Measurements from ENCODE around the gene RGS7. TPM values are rescaled to one million over a fixed set of nuclear protein-coding genes. Genes with fewer than 3 reads are reported as not detected.
"Not testable (repeated sequence)": the region's sequence is repeated elsewhere in the genome, so short reads cannot be mapped to it uniquely, and the experiment has no call there.

Gene RGS7
- total RNA-seq, 2 experiments from 2014 or later = not detected

DNA sequence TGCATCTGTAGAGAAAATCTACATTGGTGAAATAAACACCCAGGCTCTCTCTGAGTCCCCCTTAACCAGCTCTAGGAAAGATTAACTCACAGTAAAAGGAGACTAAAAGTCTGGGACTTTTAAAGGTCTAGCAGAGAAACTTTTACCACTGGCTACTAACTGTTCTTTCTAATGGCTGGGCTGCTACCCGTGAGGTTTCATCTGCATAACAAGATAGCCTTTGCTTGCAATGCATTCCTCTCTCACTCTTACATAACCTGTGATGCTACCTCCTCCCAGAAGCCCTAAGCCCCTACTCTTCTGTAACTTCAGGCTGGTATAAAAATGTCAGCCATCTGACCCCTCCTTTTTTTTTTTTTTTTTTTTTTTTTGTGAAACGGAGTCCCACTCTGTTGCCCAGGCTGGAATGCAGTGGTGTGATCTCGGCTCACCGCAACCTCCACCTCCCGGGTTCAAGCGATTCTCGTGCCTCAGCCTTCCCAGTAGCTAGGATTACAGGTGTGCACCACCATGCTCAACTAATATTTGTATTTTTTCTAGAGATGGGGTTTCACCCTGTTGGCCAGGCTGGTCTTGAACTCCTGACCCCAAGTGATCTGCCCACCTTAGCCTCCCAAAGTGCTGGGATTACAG, 344.2 kb downstream of the RGS7 start:
- CTCF ChIA-PET = interaction anchor here (0.7 kb wide), 1 partner anchor 756 kb away, joined by 3 read pairs; no protein-coding TSS in a partner anchor
- Mint-ChIP-seq H3K27me3 (no peaks in the 10 kb centered on the region), H3K4me1 (no peaks in the 10 kb centered on the region), H3K27ac (no peak overlapping the region), H3K9me3 (ENCODE audit: low read depth) (peaks cover 15% of the 10 kb centered on the region), H3K4me3 (no peak overlapping the region), H3K36me3 (no peaks in the 10 kb centered on the region)
- ATAC-seq = no peak
- no peak for DNase-seq

DNA sequence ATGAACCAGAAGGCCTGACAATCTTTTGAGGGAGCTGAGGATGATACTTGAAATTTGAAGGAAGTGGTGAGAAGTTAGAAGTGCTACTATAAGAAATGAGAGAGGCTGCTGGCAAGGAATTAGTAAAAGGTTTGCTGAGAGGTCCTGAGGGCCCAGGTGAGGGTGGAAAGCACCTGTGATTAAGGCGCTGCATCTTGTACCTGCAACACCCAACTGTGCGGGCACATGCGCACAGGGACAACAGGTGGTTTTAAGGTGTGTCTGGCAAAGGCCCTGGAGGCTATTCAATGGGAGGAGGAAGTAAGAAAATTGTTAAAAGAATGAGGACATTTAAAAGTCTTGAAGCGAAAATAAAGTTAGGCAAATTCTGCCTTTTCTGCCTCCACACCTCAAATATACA, 349.3 kb downstream of the RGS7 start:
- no peak overlapping the region for H3K27ac Mint-ChIP-seq
- H3K36me3 Mint-ChIP-seq = no peaks in the 10 kb centered on the region
- H3K4me1 Mint-ChIP-seq = no peaks in the 10 kb centered on the region
- H3K4me3 Mint-ChIP-seq = no peak overlapping the region
- DNase-seq (no peak), ATAC-seq (no peak)
- H3K27me3 Mint-ChIP-seq = no peaks in the 10 kb centered on the region
- CTCF ChIA-PET = no interaction called here
- peaks cover 12% of the 10 kb centered on the region for H3K9me3 Mint-ChIP-seq (ENCODE audit: low read depth)

DNA sequence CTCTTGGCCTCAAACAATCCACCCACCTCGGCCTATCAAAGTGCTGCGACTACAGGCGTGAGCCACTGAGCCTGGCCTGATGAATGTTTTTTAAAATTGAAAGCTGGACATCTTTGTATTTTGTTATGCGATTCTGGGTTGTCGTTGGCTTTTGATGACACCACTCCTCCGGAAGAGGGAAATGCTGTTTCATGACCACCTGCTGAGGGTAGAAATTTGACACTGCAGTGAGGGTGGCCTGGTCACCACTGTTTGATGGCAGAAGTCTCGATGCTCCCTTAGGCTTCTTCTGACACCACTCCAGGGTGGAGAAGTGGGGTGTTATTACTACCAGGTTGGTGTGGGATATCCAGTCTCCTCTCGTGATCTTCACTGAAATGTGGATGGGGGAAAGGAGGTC, 357.2 kb downstream of the RGS7 start:
- H3K4me1 Mint-ChIP-seq = no peaks in the 10 kb centered on the region
- no peak for DNase-seq
- no peak overlapping the region for H3K4me3 Mint-ChIP-seq
- H3K36me3 Mint-ChIP-seq = no peaks in the 10 kb centered on the region
- CTCF ChIA-PET = no interaction called here
- peaks cover 18% of the 10 kb centered on the region for H3K9me3 Mint-ChIP-seq (ENCODE audit: low read depth)
- no peak overlapping the region for H3K27ac Mint-ChIP-seq
- no peak for ATAC-seq
- H3K27me3 Mint-ChIP-seq = no peaks in the 10 kb centered on the region

DNA sequence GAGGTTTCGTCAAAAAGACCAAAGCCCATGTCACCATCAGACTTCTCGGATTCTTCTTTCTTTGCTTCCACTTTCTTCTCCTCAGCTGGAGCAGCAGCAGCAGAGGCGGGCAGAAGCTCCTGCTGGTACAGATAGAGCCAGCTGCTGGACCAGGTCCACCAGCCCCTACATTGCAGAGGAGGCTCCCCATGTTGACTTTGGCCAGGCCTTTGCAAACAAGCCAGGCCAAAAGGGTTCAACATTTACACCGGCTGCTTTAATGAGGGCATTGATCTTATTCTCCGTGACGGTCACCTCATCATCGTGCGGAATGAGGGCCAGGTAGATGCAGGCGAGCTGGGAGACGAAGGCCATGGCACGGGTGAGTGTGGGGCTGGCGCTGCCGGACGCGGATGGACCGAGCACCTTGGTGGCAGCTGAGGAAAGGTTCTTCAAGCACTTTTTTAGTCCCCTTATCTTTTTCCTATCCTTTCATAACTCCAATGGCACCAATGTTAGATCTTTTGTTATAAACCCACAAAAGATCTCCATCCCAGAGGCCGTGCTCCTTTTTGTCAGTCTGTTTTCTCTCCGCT, 358.5 kb downstream of the RGS7 start:
- DNase-seq (no peak), ATAC-seq (no peak)
- CTCF ChIA-PET = no interaction called here
- Mint-ChIP-seq H3K27me3 (no peaks in the 10 kb centered on the region), H3K36me3 (no peaks in the 10 kb centered on the region), H3K9me3 (ENCODE audit: low read depth) (peaks cover 18% of the 10 kb centered on the region), H3K27ac (no peak overlapping the region), H3K4me1 (no peaks in the 10 kb centered on the region), H3K4me3 (no peak overlapping the region)

- CTCF ChIA-PET = interaction anchor here (0.5 kb wide), 1 partner anchor 557 kb away, joined by 4 read pairs; no protein-coding TSS in a partner anchor
- H3K36me3 Mint-ChIP-seq = no peaks in the 10 kb centered on the region
- peaks cover 21% of the 10 kb centered on the region for H3K9me3 Mint-ChIP-seq (ENCODE audit: low read depth)
- H3K4me1 Mint-ChIP-seq = no peaks in the 10 kb centered on the region
- ATAC-seq (no peak), DNase-seq (no peak)
- H3K4me3 Mint-ChIP-seq = no peak overlapping the region
- H3K27me3 Mint-ChIP-seq = no peaks in the 10 kb centered on the region
- no peak overlapping the region for H3K27ac Mint-ChIP-seq
Measured at GRCh38 chr1:240998024-240998423, 359.0 kb downstream of the RGS7 start.

DNA sequence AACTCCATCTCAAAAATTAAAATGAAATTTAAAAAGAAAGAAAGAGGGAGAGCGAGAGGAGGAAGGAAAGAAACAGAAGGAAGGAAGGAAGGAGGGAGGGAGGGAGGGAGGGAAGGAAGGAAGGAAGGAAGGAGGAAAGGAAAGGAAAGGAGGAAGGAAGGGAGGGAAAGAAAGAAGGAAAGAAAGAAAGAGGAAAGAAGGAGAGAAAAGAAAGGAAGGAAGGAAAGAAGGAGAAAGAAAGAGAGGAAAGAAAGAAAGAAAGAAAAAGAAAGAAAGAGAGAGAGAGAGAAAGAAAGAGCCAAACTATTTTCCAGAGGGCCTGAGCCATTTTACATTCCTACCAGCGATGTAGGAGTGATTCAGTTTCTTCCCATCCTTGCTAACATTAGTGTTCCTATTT, 364.0 kb downstream of the RGS7 start:
- no peaks in the 10 kb centered on the region for H3K27me3 Mint-ChIP-seq
- no peaks in the 10 kb centered on the region for H3K4me1 Mint-ChIP-seq
- H3K36me3 Mint-ChIP-seq = no peaks in the 10 kb centered on the region
- H3K27ac Mint-ChIP-seq = no peak overlapping the region
- CTCF ChIA-PET = no interaction called here
- ATAC-seq (no peak), DNase-seq (no peak)
- H3K4me3 Mint-ChIP-seq = no peak overlapping the region
- H3K9me3 Mint-ChIP-seq (ENCODE audit: low read depth) = peaks cover 12% of the 10 kb centered on the region

GRCh38 chr1:240991230-240991629, 365.8 kb downstream of the RGS7 start:
- CTCF ChIA-PET = no interaction called here
- Mint-ChIP-seq H3K4me1 (no peaks in the 10 kb centered on the region), H3K36me3 (no peaks in the 10 kb centered on the region), H3K27ac (no peak overlapping the region), H3K9me3 (ENCODE audit: low read depth) (peaks cover 12% of the 10 kb centered on the region), H3K27me3 (no peaks in the 10 kb centered on the region), H3K4me3 (no peak overlapping the region)
- DNase-seq (no peak), ATAC-seq (no peak)

DNA sequence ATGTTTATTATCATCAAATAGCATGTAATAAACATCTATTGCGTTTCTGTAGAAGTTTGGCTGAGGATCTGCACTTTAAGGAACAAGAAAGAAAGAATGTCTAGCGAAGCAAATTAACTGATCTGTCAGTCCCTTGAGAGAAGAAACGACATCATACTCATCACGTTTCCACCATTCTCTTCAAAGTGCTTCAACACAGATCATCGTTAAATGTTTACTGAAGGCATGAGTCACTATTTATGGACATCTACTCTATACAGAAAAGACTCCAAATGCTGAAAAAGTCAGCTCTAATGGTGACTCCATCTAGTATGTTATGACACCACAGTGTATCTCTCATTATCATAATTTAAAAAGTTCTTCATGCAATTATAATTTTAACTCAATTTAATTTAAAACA, 369.1 kb downstream of the RGS7 start:
- no peak for ATAC-seq

DNA sequence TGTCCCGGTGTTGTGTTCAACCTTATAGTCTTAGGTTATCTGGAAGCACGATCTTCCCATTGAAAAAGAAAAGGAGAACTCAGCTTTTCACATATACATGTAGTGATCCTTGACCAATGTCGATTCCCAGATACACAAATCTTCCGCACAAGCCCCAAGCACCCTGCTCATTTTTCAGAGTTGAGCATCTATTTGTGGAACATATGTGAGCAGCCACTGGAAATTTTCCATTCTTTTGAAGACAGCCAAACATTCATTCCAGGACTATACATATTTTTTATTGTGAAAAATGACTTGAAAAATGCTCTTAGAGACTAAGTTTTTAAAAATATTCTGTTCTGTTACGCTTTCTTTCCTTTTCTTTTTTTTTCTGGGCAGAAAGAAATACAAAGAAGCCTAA, 371.9 kb downstream of the RGS7 start:
- H3K27me3 Mint-ChIP-seq = no peaks in the 10 kb centered on the region
- CTCF ChIA-PET = no interaction called here
- H3K9me3 Mint-ChIP-seq (ENCODE audit: low read depth) = peaks cover 10% of the 10 kb centered on the region
- H3K4me1 Mint-ChIP-seq = no peaks in the 10 kb centered on the region
- H3K4me3 Mint-ChIP-seq = no peak overlapping the region
- ATAC-seq (no peak), DNase-seq (no peak)
- no peak overlapping the region for H3K27ac Mint-ChIP-seq
- H3K36me3 Mint-ChIP-seq = no peaks in the 10 kb centered on the region

More for the DNA sequence above, 369.1 kb downstream of the RGS7 start:
- H3K9me3 Mint-ChIP-seq (ENCODE audit: low read depth) = peaks cover 10% of the 10 kb centered on the region
- H3K36me3 Mint-ChIP-seq = no peaks in the 10 kb centered on the region
- DNase-seq = no peak
- no peaks in the 10 kb centered on the region for H3K4me1 Mint-ChIP-seq
- no peaks in the 10 kb centered on the region for H3K27me3 Mint-ChIP-seq
- CTCF ChIA-PET = no interaction called here
- no peak overlapping the region for H3K27ac Mint-ChIP-seq
- no peak overlapping the region for H3K4me3 Mint-ChIP-seq

GRCh38 chr1:240980342-240980741, 376.7 kb downstream of the RGS7 start:
- no peak overlapping the region for H3K4me3 Mint-ChIP-seq
- ATAC-seq (no peak), DNase-seq (no peak)
- no peak overlapping the region for H3K27ac Mint-ChIP-seq
- H3K27me3 Mint-ChIP-seq = no peaks in the 10 kb centered on the region
- no peaks in the 10 kb centered on the region for H3K4me1 Mint-ChIP-seq
- no peaks in the 10 kb centered on the region for H3K36me3 Mint-ChIP-seq
- peaks cover 8% of the 10 kb centered on the region for H3K9me3 Mint-ChIP-seq (ENCODE audit: low read depth)
- CTCF ChIA-PET = no interaction called here

DNA sequence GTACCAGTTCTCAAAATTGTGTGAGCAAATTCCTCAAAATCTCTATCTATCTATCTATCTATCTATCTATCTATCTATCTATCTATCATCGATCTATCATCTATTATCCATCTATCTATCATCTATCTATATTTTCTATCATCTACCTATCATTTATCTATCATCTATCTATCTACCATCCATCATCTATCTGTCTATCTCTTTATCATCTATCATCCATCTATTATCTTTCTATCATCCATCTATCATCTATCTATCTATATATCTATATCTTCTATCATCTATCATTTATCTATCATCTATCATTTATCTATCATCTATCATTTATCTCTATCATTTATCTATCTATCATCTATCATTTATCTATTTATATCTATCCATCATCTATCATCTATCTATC, 380.3 kb downstream of the RGS7 start:
- H3K36me3 Mint-ChIP-seq = no peaks in the 10 kb centered on the region
- ATAC-seq (no peak), DNase-seq (no peak)
- peaks cover 8% of the 10 kb centered on the region for H3K9me3 Mint-ChIP-seq (ENCODE audit: low read depth)
- CTCF ChIA-PET = no interaction called here
- H3K27ac Mint-ChIP-seq = no peak overlapping the region
- no peaks in the 10 kb centered on the region for H3K27me3 Mint-ChIP-seq
- H3K4me3 Mint-ChIP-seq = no peak overlapping the region
- no peaks in the 10 kb centered on the region for H3K4me1 Mint-ChIP-seq

GRCh38 chr1:240973875-240974274, 383.1 kb downstream of the RGS7 start:
- ATAC-seq (no peak), DNase-seq (no peak)
- CTCF ChIA-PET = no interaction called here
- Mint-ChIP-seq H3K4me3 (no peak overlapping the region), H3K27me3 (no peaks in the 10 kb centered on the region), H3K27ac (no peak overlapping the region), H3K4me1 (no peaks in the 10 kb centered on the region), H3K36me3 (no peaks in the 10 kb centered on the region), H3K9me3 (ENCODE audit: low read depth) (peaks cover 8% of the 10 kb centered on the region)

- H3K27ac Mint-ChIP-seq; H3K27me3 Mint-ChIP-seq; H3K4me3 Mint-ChIP-seq; H3K4me1 Mint-ChIP-seq; H3K36me3 Mint-ChIP-seq; H3K9me3 Mint-ChIP-seq (ENCODE audit: low read depth); DNase-seq; CTCF ChIA-PET; ATAC-seq: not testable (repeated sequence)
Measured at GRCh38 chr1:240972059-240972458, 384.9 kb downstream of the RGS7 start.

DNA sequence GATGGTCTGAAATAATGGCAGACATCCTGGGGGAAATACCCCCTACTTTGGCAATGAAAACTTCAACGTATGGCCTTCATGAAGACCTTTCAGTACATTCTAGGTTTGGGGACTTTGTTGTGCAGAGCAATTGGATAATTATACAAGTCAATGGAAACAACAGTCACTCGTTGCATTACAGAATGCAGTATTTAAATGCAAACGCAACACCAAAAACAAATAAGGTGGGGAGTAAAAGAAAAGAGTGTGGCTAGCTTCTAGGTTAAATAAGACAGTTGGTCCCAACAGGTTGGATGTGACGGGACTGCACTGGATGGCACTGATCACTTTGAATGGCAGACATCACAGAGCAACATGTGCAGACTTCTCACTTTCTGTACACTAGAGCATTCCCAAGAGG, 386.8 kb downstream of the RGS7 start:
- Mint-ChIP-seq H3K36me3 (no peaks in the 10 kb centered on the region), H3K4me3 (no peak overlapping the region), H3K27me3 (no peaks in the 10 kb centered on the region), H3K4me1 (no peaks in the 10 kb centered on the region), H3K9me3 (ENCODE audit: low read depth) (peaks cover 2% of the 10 kb centered on the region), H3K27ac (no peak overlapping the region)
- DNase-seq = no peak
- ATAC-seq = no peak
- CTCF ChIA-PET = no interaction called here

DNA sequence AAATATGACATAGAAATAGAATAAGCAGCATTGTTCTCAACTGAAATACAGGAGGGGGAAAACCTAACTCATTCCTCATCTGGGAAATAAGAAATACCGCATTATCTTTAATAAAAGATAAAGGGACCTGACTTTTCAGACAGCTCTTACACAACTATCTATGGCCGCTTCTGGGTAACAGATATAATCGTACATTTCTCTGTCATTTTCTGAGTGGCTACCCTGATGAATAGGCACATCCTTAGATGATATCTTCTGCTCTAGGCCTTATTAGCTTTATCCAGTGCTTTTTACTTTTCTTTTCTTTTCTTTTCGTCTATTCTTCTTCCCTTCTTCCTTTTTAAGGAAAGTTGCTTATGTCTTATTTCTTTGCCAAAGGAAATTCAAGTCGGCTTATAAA, 388.1 kb downstream of the RGS7 start:
- ATAC-seq (no peak), DNase-seq (no peak)
- Mint-ChIP-seq H3K4me3 (no peak overlapping the region), H3K27me3 (no peaks in the 10 kb centered on the region), H3K27ac (no peak overlapping the region), H3K9me3 (ENCODE audit: low read depth) (no peaks in the 10 kb centered on the region), H3K36me3 (no peaks in the 10 kb centered on the region), H3K4me1 (no peaks in the 10 kb centered on the region)
- CTCF ChIA-PET = no interaction called here

Data from activated CD8-positive, alpha-beta memory T cell treated with anti-CD3 and anti-CD28 coated beads, Interleukin-2, amount 10 ng/mL, durations not matched to agents 7 days and 5 days (primary cell).